ENCODE results near the gene RIN1.
"Not testable (repeated sequence)": the region's sequence is repeated elsewhere in the genome, so short reads cannot be mapped to it uniquely, and the experiment has no call there.

Gene RIN1

DNA sequence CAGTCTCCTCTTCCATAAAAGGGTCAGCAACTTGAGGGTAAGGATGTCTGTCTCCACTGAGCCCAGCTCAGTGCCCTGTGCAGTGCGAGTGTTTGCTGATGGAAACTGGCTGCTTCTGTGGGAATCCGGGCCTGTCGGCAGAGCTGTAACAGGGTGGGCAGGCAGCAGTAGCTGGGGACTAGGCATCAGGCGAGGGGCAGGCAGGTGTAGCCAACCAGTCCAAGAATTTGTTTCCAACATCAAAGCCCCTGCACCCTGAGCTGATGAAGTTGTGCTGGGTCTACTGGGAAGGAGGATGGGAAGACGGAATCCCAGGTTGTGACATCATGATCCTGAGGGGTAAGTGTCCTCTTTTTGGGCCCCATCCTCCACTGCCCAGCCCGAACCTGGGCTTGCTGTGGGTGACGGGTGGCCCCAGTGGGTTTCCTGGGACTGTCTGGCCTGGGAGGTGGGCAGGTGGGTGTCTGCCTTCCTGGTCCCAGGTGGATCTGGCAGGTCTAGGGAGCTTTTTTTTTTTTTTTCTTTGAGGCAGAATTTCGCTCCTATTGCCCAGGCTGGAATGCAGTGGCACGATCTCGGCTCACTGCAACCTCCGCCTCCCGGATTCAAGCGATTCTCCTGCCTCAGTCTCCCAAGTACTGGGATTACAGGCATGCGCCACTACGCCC is 24.3 kb upstream of the RIN1 start:
- H3K4ac ChIP-seq (ENCODE audit: low read length), result no peak overlapping the region
- no peak overlapping the region for H2AK5ac ChIP-seq (ENCODE audit: low read depth, low read length)
- H3K79me1 ChIP-seq (ENCODE audit: low read depth, low read length), result peaks cover 3% of the 10 kb centered on the region
- peaks cover 2 to 11% of the 10 kb centered on the region in 2 donors for H3K4me1 ChIP-seq (ENCODE audit: control insufficient read depth in 2 of 2, insufficient read depth in 1 of 2, low read depth in 1 of 2, low read length in 2 of 2)
- no peak for DNase-seq (ENCODE audit: low spot score)
- no peak overlapping the region for H3K27ac ChIP-seq (replicated peaks; ENCODE audit: low read length)
- peak overlapping the region; percentile 54 for H4K8ac ChIP-seq (ENCODE audit: low read depth, low read length)
- no peak overlapping the region for H3K18ac ChIP-seq (ENCODE audit: low read length)
- no peak overlapping the region for H2AFZ ChIP-seq (ENCODE audit: low read length)
- peaks cover 6 to 22% of the 10 kb centered on the region in 2 donors for H3K36me3 ChIP-seq (replicated peaks in 1 of 2; ENCODE audit: control insufficient read depth in 2 of 2, insufficient read depth in 2 of 2, low read length in 2 of 2)
- H4K91ac ChIP-seq (ENCODE audit: low read depth, low read length, poor library complexity), result no peak overlapping the region
- H2BK120ac ChIP-seq (ENCODE audit: low read depth, low read length), result no peak overlapping the region
- no peak overlapping the region for H2BK12ac ChIP-seq (ENCODE audit: low read length)
- H3K27me3 ChIP-seq (ENCODE audit: control insufficient read depth in 3 of 3, insufficient read depth in 3 of 3, low read depth in 1 of 3, low read length in 3 of 3), result no peaks in the 10 kb centered on the region
- H3K4me3 ChIP-seq (ENCODE audit: low read length in 2 of 2), result peak overlapping the region in 1 of 2 donors; percentile 42
- H3K9me3 ChIP-seq (replicated peaks in 1 of 2; ENCODE audit: control insufficient read depth in 2 of 2, insufficient read depth in 1 of 2, low read depth in 1 of 2, low read length in 2 of 2), result no peaks in the 10 kb centered on the region
- peak overlapping the region; percentile 94 for H3K23ac ChIP-seq (ENCODE audit: low read depth, low read length, poor library complexity)
- no peak overlapping the region for H3K4me2 ChIP-seq (ENCODE audit: insufficient read depth, low read length, poor library complexity, severe bottlenecking)
- H2BK15ac ChIP-seq (ENCODE audit: low read length), result no peak overlapping the region
- WGBS, 2 donors (ENCODE audit: extremely low coverage in 2 of 2, insufficient read length in 2 of 2, insufficient replicate concordance in 1 of 2), result no CpG with 5 or more reads among the region's 15 CpGs
- H3K14ac ChIP-seq (ENCODE audit: low read length), result no peak overlapping the region
- H3K9ac ChIP-seq (ENCODE audit: low read depth, low read length, poor library complexity), result peak overlapping the region; percentile 54
- H2BK5ac ChIP-seq (ENCODE audit: low read length), result no peak overlapping the region

DNA sequence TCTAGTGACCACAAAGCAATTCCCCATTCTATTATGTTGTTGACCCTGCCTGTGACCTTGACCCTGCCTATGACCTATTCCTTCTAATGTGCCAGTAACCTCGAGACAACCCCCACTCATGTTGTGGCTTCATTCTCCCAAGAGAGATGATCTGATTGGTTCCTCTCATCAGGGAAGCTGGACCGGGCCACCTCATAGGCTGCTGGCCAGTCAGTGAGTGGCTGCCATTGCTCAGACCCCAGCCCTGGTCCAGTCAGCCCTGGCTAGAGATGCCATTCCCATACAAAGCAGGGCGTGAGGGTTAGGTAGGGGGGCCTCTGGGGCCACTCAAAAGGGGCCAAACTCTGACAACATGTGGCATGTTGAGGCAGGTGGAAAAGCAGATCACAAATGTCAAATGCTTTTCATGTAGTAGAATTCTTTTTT is 23.4 kb upstream of the RIN1 start:
- no peak overlapping the region for H3K14ac ChIP-seq (ENCODE audit: low read length)
- no peak overlapping the region for H3K18ac ChIP-seq (ENCODE audit: low read length)
- H3K9me3 ChIP-seq (replicated peaks in 1 of 2; ENCODE audit: control insufficient read depth in 2 of 2, insufficient read depth in 1 of 2, low read depth in 1 of 2, low read length in 2 of 2), result no peaks in the 10 kb centered on the region

DNA sequence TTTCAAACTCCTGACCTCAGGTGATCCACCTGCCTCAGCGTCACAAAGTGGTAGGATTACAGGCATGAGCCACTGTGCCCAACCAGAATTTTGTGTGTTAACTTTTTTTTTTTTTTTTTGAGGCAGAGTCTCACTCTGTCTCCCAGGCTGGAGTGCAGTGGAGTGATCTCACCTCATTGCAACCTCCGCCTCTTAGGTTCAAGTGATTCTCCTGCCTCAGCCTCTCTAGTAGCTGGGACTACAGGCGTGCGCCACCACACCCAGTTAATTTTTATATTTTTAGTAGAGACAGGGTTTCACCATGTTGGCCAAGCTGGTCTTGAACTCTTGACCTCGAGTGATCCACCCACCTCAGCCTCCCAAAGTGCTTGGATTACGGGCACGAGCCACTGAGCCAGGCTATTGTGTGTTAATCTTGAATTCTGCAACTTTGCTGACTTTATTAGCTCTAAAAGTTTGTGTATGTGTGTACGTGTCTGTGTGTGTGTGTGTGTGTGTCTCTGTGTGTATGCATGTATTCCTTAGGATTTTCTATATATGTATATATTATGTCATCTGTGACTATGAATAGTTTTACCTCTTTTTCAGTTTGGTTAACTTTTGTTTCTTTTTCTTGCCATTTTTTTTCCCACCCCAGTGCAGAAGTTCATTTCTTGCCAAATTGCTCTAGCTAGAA is 14.5 kb upstream of the RIN1 start:
- not testable (repeated sequence) for H3K4ac ChIP-seq (ENCODE audit: low read length); H2AFZ ChIP-seq (ENCODE audit: low read length); H2BK12ac ChIP-seq (ENCODE audit: low read length); H2BK5ac ChIP-seq (ENCODE audit: low read length); H3K4me3 ChIP-seq (ENCODE audit: low read length in 2 of 2); H2BK120ac ChIP-seq (ENCODE audit: low read depth, low read length); H4K8ac ChIP-seq (ENCODE audit: low read depth, low read length); H3K9me3 ChIP-seq (replicated peaks in 1 of 2; ENCODE audit: control insufficient read depth in 2 of 2, insufficient read depth in 1 of 2, low read depth in 1 of 2, low read length in 2 of 2); DNase-seq (ENCODE audit: low spot score); H3K23ac ChIP-seq (ENCODE audit: low read depth, low read length, poor library complexity); H3K27ac ChIP-seq (replicated peaks; ENCODE audit: low read length); H3K27me3 ChIP-seq (ENCODE audit: control insufficient read depth in 3 of 3, insufficient read depth in 3 of 3, low read depth in 1 of 3, low read length in 3 of 3); H3K14ac ChIP-seq (ENCODE audit: low read length); H4K91ac ChIP-seq (ENCODE audit: low read depth, low read length, poor library complexity); H3K4me2 ChIP-seq (ENCODE audit: insufficient read depth, low read length, poor library complexity, severe bottlenecking); H2AK5ac ChIP-seq (ENCODE audit: low read depth, low read length); H3K9ac ChIP-seq (ENCODE audit: low read depth, low read length, poor library complexity); H3K18ac ChIP-seq (ENCODE audit: low read length); H2BK15ac ChIP-seq (ENCODE audit: low read length)
- peaks cover 7 to 11% of the 10 kb centered on the region in 2 donors for H3K36me3 ChIP-seq (replicated peaks in 1 of 2; ENCODE audit: control insufficient read depth in 2 of 2, insufficient read depth in 2 of 2, low read length in 2 of 2)
- H3K4me1 ChIP-seq (ENCODE audit: control insufficient read depth in 2 of 2, insufficient read depth in 1 of 2, low read depth in 1 of 2, low read length in 2 of 2), result peaks cover 14 to 19% of the 10 kb centered on the region in 2 donors
- peaks cover 14% of the 10 kb centered on the region for H3K79me1 ChIP-seq (ENCODE audit: low read depth, low read length)
- WGBS, 2 donors (ENCODE audit: extremely low coverage in 2 of 2, insufficient read length in 2 of 2, insufficient replicate concordance in 1 of 2), result no CpG with 5 or more reads among the region's 8 CpGs

More for the DNA sequence above, 23.4 kb upstream of the RIN1 start:
- Histone ChIP-seq H2BK5ac (ENCODE audit: low read length) (no peak overlapping the region), H2BK12ac (ENCODE audit: low read length) (no peak overlapping the region), H2BK120ac (ENCODE audit: low read depth, low read length) (no peak overlapping the region), H2AK5ac (ENCODE audit: low read depth, low read length) (no peak overlapping the region), H3K23ac (ENCODE audit: low read depth, low read length, poor library complexity) (peak overlapping the region; percentile 78), H3K4ac (ENCODE audit: low read length) (peak overlapping the region; percentile 25), H2AFZ (ENCODE audit: low read length) (no peak overlapping the region), H3K4me3 (ENCODE audit: low read length in 2 of 2) (no peak overlapping the region), H3K27ac (replicated peaks; ENCODE audit: low read length) (no peak overlapping the region), H3K9ac (ENCODE audit: low read depth, low read length, poor library complexity) (peak overlapping the region; percentile 3), H3K27me3 (ENCODE audit: control insufficient read depth in 3 of 3, insufficient read depth in 3 of 3, low read depth in 1 of 3, low read length in 3 of 3) (no peaks in the 10 kb centered on the region), H3K4me2 (ENCODE audit: insufficient read depth, low read length, poor library complexity, severe bottlenecking) (no peak overlapping the region), H3K79me1 (ENCODE audit: low read depth, low read length) (peaks cover 3% of the 10 kb centered on the region), H3K4me1 (ENCODE audit: control insufficient read depth in 2 of 2, insufficient read depth in 1 of 2, low read depth in 1 of 2, low read length in 2 of 2) (peaks cover 2 to 11% of the 10 kb centered on the region in 2 donors), H4K8ac (ENCODE audit: low read depth, low read length) (peak overlapping the region; percentile 76), H2BK15ac (ENCODE audit: low read length) (no peak overlapping the region), H4K91ac (ENCODE audit: low read depth, low read length, poor library complexity) (no peak overlapping the region), H3K36me3 (replicated peaks in 1 of 2; ENCODE audit: control insufficient read depth in 2 of 2, insufficient read depth in 2 of 2, low read length in 2 of 2) (peaks cover 6 to 18% of the 10 kb centered on the region in 2 donors)
- WGBS, 2 donors (ENCODE audit: extremely low coverage in 2 of 2, insufficient read length in 2 of 2, insufficient replicate concordance in 1 of 2), result no CpG with 5 or more reads among the region's 3 CpGs
- DNase-seq (ENCODE audit: low spot score), result no peak

DNA sequence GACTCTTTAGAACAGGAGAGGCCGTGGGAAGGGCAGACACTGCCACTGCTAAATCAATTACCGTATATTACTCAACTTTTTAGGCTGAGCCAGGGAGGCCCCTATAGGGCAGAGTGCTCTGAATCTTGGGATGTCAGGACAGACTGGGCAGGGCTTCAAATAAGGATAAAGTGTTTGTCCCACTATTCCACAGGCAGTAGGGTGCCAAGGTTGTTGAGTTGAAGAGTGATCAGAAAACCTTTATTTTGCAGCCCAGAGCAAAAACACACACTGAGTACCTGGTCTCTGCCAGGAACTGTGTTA is 12.8 kb upstream of the RIN1 start:
- Histone ChIP-seq H3K4ac (ENCODE audit: low read length) (no peak overlapping the region), H3K14ac (ENCODE audit: low read length) (no peak overlapping the region), H4K91ac (ENCODE audit: low read depth, low read length, poor library complexity) (no peak overlapping the region), H2BK12ac (ENCODE audit: low read length) (no peak overlapping the region), H4K8ac (ENCODE audit: low read depth, low read length) (no peak overlapping the region), H3K4me1 (ENCODE audit: control insufficient read depth in 2 of 2, insufficient read depth in 1 of 2, low read depth in 1 of 2, low read length in 2 of 2) (peaks cover 23 to 25% of the 10 kb centered on the region in 2 donors), H3K9me3 (replicated peaks in 1 of 2; ENCODE audit: control insufficient read depth in 2 of 2, insufficient read depth in 1 of 2, low read depth in 1 of 2, low read length in 2 of 2) (no peaks in the 10 kb centered on the region), H2AFZ (ENCODE audit: low read length) (no peak overlapping the region), H2BK120ac (ENCODE audit: low read depth, low read length) (no peak overlapping the region), H3K9ac (ENCODE audit: low read depth, low read length, poor library complexity) (no peak overlapping the region), H3K27ac (replicated peaks; ENCODE audit: low read length) (no peak overlapping the region), H3K27me3 (ENCODE audit: control insufficient read depth in 3 of 3, insufficient read depth in 3 of 3, low read depth in 1 of 3, low read length in 3 of 3) (no peaks in the 10 kb centered on the region), H3K4me3 (ENCODE audit: low read length in 2 of 2) (no peak overlapping the region), H3K79me1 (ENCODE audit: low read depth, low read length) (peaks cover 16% of the 10 kb centered on the region), H2AK5ac (ENCODE audit: low read depth, low read length) (no peak overlapping the region), H3K36me3 (replicated peaks in 1 of 2; ENCODE audit: control insufficient read depth in 2 of 2, insufficient read depth in 2 of 2, low read length in 2 of 2) (peaks cover 5 to 7% of the 10 kb centered on the region in 2 donors), H3K23ac (ENCODE audit: low read depth, low read length, poor library complexity) (no peak overlapping the region), H2BK5ac (ENCODE audit: low read length) (no peak overlapping the region), H2BK15ac (ENCODE audit: low read length) (no peak overlapping the region), H3K4me2 (ENCODE audit: insufficient read depth, low read length, poor library complexity, severe bottlenecking) (no peak overlapping the region), H3K18ac (ENCODE audit: low read length) (no peak overlapping the region)
- no CpG with 5 or more reads among the region's 2 CpGs for WGBS, 2 donors (ENCODE audit: extremely low coverage in 2 of 2, insufficient read length in 2 of 2, insufficient replicate concordance in 1 of 2)
- no peak for DNase-seq (ENCODE audit: low spot score)

Data from neuronal stem cell (in vitro differentiated cells).